Skeletal muscle satellite cell (primary cell): ENCODE measurements around the gene WFS1.

Experiments
- H3K27me3 ChIP-seq: 2 replicates; pipeline ENCODE4 v1.7.0; 2013; ENCODE audit warnings: low read length; ENCODE audit not compliant: control insufficient read depth, insufficient read depth
- H3K36me3 ChIP-seq: 2 replicates; pipeline ENCODE4 v1.7.0; 2013; ENCODE audit warnings: mild to moderate bottlenecking, control low read depth, low read length; ENCODE audit not compliant: insufficient read depth
- H3K4me1 ChIP-seq: 2 replicates; pipeline ENCODE4 v1.7.0; 2013; ENCODE audit warnings: low read length; ENCODE audit not compliant: control insufficient read depth, insufficient read depth
- H3K4me2 ChIP-seq: 2 replicates; pipeline ENCODE4 v1.7.0; 2013; ENCODE audit warnings: mild to moderate bottlenecking, low read length
- H3K4me3 ChIP-seq: 2 replicates; pipeline ENCODE4 v1.7.0; 2013; ENCODE audit warnings: low read length
- H3K9ac ChIP-seq: 2 replicates; pipeline ENCODE4 v1.7.0; 2013; ENCODE audit warnings: mild to moderate bottlenecking, low read depth, low read length, moderate library complexity
- H3K9me3 ChIP-seq: replicated peaks from 2 replicates; pipeline ENCODE4 v1.7.0; 2013; ENCODE audit warnings: mild to moderate bottlenecking, control low read depth, low read length

WFS1 gene

DNA sequence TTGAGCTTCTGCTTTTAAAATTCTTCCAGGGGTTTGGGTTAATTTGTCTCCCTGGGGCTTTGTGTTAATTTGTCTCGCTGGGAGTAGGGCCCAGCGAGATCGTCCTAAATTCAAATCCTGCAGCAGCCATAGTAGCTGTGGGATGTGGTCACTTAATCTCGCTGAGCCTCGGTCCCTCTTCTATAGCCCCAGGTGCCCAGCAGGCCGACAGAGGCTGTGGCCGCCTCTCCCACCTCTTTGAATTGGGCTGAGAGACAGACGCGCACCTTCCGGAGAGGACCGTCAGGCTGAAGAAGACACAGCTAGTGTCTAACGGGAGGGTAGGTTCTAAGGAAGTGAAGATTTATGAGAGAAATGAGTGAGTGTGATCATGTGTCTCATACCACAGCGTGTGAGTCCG lies 15.7 kb upstream of the WFS1 start:
- Histone ChIP-seq H3K4me1 (no peaks in the 10 kb centered on the region), H3K36me3 (no peaks in the 10 kb centered on the region), H3K9me3 (no peaks in the 10 kb centered on the region), H3K27me3 (peaks cover 39% of the 10 kb centered on the region), H3K4me2 (no peak overlapping the region), H3K4me3 (no peak overlapping the region), H3K9ac (no peak overlapping the region)

DNA sequence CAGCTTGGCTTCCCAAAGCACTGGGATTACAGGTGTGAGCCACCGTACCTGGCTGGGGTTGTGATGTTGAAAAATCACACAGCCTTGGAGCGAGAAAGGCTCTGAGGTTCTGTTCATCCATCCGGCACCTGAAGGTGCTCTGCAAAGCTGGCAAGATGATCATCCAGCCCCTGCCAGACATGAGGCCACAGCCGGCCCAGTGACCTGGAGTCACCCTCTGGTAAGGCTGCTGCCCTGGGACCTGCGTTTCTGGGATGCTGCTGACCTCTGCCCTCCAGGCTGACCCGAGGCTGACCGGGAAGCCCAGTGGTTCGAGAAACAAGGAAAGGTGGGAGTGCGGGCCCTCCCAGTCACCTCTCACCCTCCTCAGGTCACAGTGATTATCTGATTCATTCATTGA lies 13.5 kb upstream of the WFS1 start:
- Histone ChIP-seq H3K4me3 (no peak overlapping the region), H3K4me2 (no peak overlapping the region), H3K27me3 (peaks cover 31% of the 10 kb centered on the region), H3K9me3 (no peaks in the 10 kb centered on the region), H3K36me3 (no peaks in the 10 kb centered on the region), H3K9ac (no peak overlapping the region), H3K4me1 (no peaks in the 10 kb centered on the region)

DNA sequence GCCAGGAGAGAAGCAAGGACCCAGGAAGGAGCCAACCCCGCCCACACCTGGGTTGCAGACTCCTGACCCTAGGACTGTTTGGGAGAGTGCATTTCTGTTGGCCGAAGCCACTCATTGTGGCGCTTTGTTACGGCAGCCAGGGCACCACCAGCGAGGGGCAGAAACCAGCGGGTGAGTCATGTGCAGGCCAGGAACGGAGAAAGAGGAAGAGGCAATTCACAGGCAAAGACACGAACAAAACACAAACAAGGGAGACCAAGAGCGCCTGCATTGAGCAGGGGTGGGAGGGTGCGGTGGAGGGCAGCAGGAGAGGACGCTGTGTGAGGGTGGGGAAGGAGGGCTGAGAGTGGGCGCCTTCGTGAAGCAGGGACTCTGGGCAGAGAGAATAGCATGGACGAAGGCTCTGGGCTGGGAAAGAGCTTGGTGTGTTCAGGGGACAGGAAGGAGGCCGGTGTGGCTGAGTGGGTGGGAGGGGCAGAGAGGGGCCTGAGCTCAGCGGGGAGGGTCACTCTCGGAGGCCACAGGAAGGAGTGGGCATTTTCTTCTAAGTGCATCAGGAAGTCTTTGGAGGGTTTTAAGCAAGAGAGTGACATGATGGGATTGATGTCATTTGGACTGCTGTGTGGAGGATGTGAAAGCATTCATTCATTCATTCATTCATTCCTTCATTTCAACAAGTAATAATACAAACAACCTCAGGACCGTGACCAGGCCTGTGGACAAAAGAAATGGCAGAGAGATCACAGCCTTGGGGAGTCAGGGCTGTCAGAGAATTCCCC lies 12.2 kb upstream of the WFS1 start:
- Histone ChIP-seq H3K4me2 (no peak overlapping the region), H3K9me3 (no peaks in the 10 kb centered on the region), H3K4me3 (no peak overlapping the region), H3K9ac (no peak overlapping the region), H3K4me1 (no peaks in the 10 kb centered on the region), H3K27me3 (peaks cover 36% of the 10 kb centered on the region), H3K36me3 (no peaks in the 10 kb centered on the region)

DNA sequence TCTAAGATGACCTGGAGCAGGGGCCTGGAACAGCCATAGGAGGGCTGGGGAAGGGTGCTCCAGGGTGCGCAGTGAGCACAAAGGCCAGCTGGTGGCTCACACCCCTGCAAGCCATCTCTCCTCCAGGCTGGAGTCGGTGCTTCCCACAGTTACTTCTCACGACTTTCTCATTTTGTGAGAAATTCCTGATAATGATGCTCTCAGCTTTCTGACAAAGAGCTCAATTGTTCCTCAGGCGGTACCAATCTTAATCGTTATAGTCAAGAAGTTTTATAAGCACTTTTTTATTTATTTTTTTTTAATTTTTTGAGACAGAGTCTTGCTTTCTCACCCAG lies 11.7 kb upstream of the WFS1 start:
- no peaks in the 10 kb centered on the region for H3K9me3 ChIP-seq
- no peak overlapping the region for H3K9ac ChIP-seq
- no peaks in the 10 kb centered on the region for H3K4me1 ChIP-seq
- no peaks in the 10 kb centered on the region for H3K36me3 ChIP-seq
- peaks cover 36% of the 10 kb centered on the region for H3K27me3 ChIP-seq
- no peak overlapping the region for H3K4me2 ChIP-seq
- H3K4me3 ChIP-seq, result no peak overlapping the region

DNA sequence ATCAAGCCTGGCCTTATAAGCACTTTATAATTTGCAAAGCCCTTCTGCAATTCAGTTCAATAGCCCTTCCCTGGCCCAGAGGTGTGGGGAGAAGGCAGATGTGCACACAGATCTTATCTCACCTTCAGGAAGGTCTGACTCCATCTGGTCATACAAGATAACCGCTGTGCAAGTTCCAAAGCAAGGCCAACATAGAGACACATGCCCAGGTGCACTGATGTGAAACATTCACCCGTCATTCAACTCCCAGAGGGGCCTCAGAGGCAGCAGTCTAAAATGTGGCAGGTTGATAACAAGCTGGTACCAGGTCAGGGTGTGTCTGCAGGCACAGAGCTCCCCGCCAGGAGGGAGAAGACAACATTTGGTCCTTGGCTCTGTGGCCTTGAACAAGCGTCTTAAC lies 10.9 kb upstream of the WFS1 start:
- Histone ChIP-seq H3K36me3 (no peaks in the 10 kb centered on the region), H3K9ac (no peak overlapping the region), H3K4me3 (no peak overlapping the region), H3K4me2 (no peak overlapping the region), H3K27me3 (peaks cover 30% of the 10 kb centered on the region), H3K9me3 (no peaks in the 10 kb centered on the region), H3K4me1 (no peaks in the 10 kb centered on the region)

DNA sequence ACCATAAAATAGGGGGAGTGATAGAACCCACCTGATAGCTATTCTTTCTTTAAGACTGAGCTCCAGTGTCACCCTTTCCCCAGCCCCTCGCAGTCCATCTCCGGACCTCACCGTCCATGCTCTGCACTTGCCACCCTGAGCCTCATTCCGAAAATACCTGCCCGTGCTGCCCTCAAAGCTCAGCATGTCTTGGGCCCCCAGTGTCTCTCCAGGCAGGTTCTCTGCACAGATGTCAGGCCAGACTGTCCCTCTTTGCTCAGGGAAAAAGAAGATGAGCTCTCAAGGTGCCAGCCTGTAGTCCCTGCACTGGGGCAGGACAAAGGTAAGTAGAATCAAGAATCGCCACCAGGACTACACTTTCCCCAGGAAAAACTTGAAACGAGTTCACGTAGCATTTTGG lies 9.8 kb upstream of the WFS1 start:
- peaks cover 34% of the 10 kb centered on the region for H3K27me3 ChIP-seq
- no peak overlapping the region for H3K4me3 ChIP-seq
- H3K36me3 ChIP-seq, result no peaks in the 10 kb centered on the region
- H3K9me3 ChIP-seq, result no peaks in the 10 kb centered on the region
- H3K4me1 ChIP-seq, result no peaks in the 10 kb centered on the region
- no peak overlapping the region for H3K4me2 ChIP-seq
- H3K9ac ChIP-seq, result no peak overlapping the region

DNA sequence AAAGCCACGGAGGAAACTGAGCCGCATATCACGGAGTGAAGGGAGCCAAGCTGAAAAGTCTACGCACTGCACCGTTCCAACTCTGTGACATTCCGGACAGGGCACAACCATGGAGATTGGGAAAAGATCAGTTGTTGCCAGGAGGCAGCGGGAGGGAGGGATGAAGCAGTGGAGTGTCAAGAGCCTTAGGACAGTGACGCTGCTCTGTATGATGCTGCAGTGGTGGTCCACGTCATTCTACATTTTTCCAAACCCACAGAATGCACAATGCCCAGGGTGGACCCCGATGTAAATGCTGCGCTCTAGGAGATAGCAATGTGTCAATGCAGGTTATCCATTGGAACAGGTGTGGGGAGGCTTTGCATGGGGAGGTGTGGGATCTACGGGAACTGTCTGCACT lies 7.5 kb upstream of the WFS1 start:
- Histone ChIP-seq H3K27me3 (peaks cover 28% of the 10 kb centered on the region), H3K4me2 (no peak overlapping the region), H3K4me3 (no peak overlapping the region), H3K4me1 (no peaks in the 10 kb centered on the region), H3K9ac (no peak overlapping the region), H3K36me3 (no peaks in the 10 kb centered on the region), H3K9me3 (no peaks in the 10 kb centered on the region)

DNA sequence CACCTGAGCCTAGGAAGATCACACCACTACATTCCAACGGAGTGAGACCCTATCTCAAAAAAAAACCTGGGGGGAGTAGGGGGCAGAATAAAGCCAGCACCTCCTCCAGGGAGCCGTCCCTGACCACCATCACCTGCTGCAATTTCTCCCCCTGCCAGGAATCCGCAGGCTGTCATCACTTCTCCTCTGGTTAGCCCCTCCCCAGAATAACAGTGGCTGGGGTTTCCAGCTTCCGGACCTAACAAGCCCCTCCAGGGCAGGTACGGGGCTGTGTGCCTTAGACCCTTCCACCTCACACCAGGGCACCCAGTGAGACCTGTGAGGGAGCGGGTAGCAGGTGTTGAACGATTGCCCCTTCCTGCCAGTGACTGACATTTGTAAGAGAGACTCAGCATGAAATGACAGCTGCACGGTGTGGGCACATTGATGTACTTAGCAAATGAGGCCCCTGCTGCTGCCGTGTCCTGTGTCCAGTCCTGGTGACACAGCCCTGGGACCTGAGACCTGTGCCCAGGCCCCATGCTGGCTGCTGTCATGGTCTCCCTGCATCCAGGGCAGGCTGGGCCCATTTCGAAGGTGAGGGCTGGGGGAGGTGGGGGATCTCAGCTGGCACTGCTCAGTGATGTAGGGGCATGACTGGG lies 6.7 kb upstream of the WFS1 start:
- peaks cover 32% of the 10 kb centered on the region for H3K27me3 ChIP-seq
- H3K4me1 ChIP-seq, result no peaks in the 10 kb centered on the region
- no peak overlapping the region for H3K4me3 ChIP-seq
- no peaks in the 10 kb centered on the region for H3K9me3 ChIP-seq
- no peaks in the 10 kb centered on the region for H3K36me3 ChIP-seq
- H3K9ac ChIP-seq, result no peak overlapping the region
- no peak overlapping the region for H3K4me2 ChIP-seq

DNA sequence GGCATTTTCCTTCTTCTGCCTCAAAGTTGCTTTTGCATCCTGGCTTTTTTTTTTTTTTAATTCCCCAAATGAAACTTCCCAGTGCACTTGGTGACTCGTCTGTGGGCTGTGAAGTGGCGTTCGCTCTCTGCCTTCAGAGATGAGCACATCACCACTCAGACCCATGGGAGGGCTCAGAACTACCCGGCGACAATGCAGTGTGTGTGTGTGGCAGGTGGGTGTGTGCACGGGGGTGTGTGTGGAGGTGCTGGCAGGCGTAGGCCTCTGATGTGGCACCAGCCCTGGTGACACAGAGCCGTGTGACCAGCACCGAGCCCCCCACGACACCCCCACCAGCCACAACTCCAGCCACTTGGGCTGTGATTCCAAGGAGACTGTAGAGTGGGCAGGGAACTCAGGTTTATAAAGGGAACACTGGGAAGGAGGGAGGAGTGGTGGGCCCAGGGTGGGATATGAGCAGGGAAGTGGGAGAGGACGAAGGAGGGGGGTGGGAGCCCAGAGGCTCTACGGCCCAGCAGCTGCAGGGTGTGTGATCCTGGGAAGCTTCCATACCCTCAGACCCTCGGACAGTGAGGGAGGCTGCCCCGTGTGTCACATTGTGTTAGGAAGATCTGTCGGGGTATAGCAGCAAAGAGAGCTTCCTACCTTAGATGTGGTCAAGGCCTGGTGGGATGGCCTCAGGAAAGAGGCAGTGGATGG lies 6.0 kb upstream of the WFS1 start:
- Histone ChIP-seq H3K9ac (no peak overlapping the region), H3K27me3 (peaks cover 35% of the 10 kb centered on the region), H3K36me3 (no peaks in the 10 kb centered on the region), H3K4me3 (no peak overlapping the region), H3K4me1 (no peaks in the 10 kb centered on the region), H3K9me3 (no peaks in the 10 kb centered on the region), H3K4me2 (no peak overlapping the region)

DNA sequence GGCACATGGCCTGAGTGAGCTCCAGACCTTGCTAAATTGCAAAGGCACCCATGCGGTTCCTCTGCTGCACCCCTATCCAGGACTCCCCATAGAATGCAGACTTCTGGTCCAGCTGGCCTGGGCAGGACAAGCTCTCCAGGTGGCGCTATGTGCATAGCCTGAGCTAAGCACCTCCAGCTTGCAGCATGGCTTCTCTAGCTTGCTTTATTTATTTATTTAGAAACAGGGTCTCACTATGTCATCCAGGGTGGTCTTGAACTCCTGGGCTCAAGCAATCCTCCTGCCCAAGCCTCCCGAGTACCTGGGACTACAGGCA lies 5.5 kb upstream of the WFS1 start:
- Histone ChIP-seq H3K36me3 (no peaks in the 10 kb centered on the region), H3K4me1 (peaks cover 4% of the 10 kb centered on the region), H3K9ac (no peak overlapping the region), H3K27me3 (peaks cover 31% of the 10 kb centered on the region), H3K4me2 (no peak overlapping the region), H3K4me3 (no peak overlapping the region), H3K9me3 (no peaks in the 10 kb centered on the region)

DNA sequence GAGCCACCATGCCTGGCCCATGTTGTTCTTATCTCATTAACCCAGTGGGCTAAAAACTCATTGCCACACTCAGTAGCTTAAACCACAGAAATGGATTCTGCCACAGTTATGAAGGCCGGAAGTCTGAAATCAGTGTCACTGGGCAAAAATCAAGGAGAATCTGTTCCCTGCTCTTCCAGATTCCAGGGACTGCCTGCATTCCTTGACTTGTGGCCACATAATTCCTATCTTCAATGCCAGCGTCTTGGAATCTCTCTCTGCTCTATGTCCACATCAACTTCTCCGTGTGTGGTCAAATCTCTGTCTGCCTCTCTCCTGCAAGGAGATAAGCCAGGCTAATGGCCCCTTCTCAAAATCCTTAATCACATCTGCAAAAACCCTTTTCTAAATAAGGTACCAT lies 4.1 kb upstream of the WFS1 start:
- Histone ChIP-seq H3K4me2 (no peak overlapping the region), H3K9me3 (no peaks in the 10 kb centered on the region), H3K27me3 (peaks cover 31% of the 10 kb centered on the region), H3K9ac (no peak overlapping the region), H3K4me3 (no peak overlapping the region), H3K4me1 (peaks cover 9% of the 10 kb centered on the region), H3K36me3 (no peaks in the 10 kb centered on the region)

DNA sequence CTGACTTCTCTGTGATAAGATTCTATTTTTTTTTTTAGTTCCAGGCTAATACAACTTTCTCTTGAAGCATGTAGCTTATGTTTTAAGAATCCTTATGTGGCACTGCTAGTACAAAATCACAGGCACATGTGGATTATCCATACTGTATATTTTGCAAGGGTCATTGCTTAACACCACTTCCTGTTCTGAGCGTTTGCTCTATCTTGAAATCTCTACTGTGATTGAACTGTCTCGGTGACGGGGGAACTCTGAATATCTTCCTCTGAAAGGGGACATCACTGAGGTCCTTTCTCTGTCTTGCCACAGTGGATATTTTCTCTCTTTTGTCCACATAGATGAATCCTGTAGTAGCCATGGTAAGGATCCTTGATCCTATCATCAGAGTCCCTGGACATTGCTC lies 2.1 kb upstream of the WFS1 start:
- Histone ChIP-seq H3K4me2 (no peak overlapping the region), H3K9me3 (no peaks in the 10 kb centered on the region), H3K4me1 (peaks cover 13% of the 10 kb centered on the region), H3K9ac (no peak overlapping the region), H3K27me3 (peaks cover 16% of the 10 kb centered on the region), H3K36me3 (no peaks in the 10 kb centered on the region), H3K4me3 (no peak overlapping the region)
